Nephron (organoid): ENCODE data around the gene MID1.

Source experiments
- H3K27ac Mint-ChIP-seq, 3 experiments: 2 replicates each; pipeline ENCODE4 v1.8.0; 2020; ENCODE audit warnings: mixed read lengths in 3 of 3, mild to moderate bottlenecking in 2 of 3, moderate library complexity in 1 of 3
- H3K27me3 Mint-ChIP-seq: 2 replicates; pipeline ENCODE4 v1.8.0; 2021; ENCODE audit warnings: low read depth, mild to moderate bottlenecking, moderate library complexity, mixed read lengths
- H3K36me3 Mint-ChIP-seq: 2 replicates; pipeline ENCODE4 v1.8.0; 2020; ENCODE audit warnings: low read depth, mixed read lengths
- H3K4me1 Mint-ChIP-seq: 2 replicates; pipeline ENCODE4 v1.8.0; 2020; ENCODE audit warnings: mixed read lengths
- H3K4me3 Mint-ChIP-seq, 3 experiments: 2 replicates each; pipeline ENCODE4 v1.8.0; 2020; ENCODE audit warnings: mild to moderate bottlenecking in 3 of 3, mixed read lengths in 3 of 3, moderate library complexity in 2 of 3
- H3K9me3 Mint-ChIP-seq: 2 replicates; pipeline ENCODE4 v1.8.0; 2020; ENCODE audit warnings: mixed read lengths
- CTCF ChIP-seq, 3 experiments: fragments of 200-600 bp; sonication (generic); IDR thresholded peaks; one replicate each; pipeline ENCODE4 v1.5.0; 2021; ENCODE audit warnings: antibody characterized with exemption in 3 of 3; ENCODE audit not compliant: unreplicated experiment in 3 of 3

The MID1 gene

DNA sequence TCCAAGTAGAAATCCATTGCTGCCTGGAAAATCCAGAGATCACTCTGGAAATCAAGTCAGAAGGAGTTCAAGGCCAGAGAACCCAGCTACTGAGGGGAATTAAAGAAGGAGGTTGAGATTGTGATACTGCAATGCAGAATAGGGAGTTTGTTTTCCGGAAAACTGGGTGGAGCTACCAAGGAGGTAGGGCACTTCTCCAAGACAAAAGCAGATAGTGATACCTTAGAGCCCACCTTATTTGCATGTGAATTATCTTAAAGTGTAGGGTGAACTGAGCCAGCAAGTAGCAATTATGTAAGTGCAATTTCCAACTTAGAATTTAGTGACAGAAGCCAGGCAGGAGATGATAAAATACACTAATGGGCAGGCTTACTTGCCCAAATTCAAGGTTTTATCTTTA lies 178.9 kb downstream of the MID1 start:
- no peak for TF ChIP-seq CTCF (IDR thresholded peaks at IDR 0.05; ENCODE audit: unreplicated experiment in 3 of 3)
- Mint-ChIP-seq H3K27me3 (no peaks in the 10 kb centered on the region), H3K27ac (no peak overlapping the region), H3K4me3 (no peak overlapping the region), H3K4me1 (no peaks in the 10 kb centered on the region), H3K36me3 (peaks cover 8% of the 10 kb centered on the region), H3K9me3 (peaks cover 8% of the 10 kb centered on the region)

GRCh38 chrX:10433296-10433965 lies 187.0 kb downstream of the MID1 start:
- H3K4me3 Mint-ChIP-seq = no peak overlapping the region
- H3K27ac Mint-ChIP-seq = no peak overlapping the region

GRCh38 chrX:10429908-10430307 lies 190.5 kb downstream of the MID1 start:
- Mint-ChIP-seq H3K4me3 (no peak overlapping the region), H3K27ac (no peak overlapping the region), H3K27me3 (peaks cover 3% of the 10 kb centered on the region), H3K9me3 (peaks cover 30% of the 10 kb centered on the region), H3K36me3 (no peaks in the 10 kb centered on the region), H3K4me1 (no peaks in the 10 kb centered on the region)
- no peak for TF ChIP-seq CTCF (IDR thresholded peaks at IDR 0.05; ENCODE audit: unreplicated experiment in 3 of 3)

More at GRCh38 chrX:10433296-10433965, 187.0 kb downstream of the MID1 start:
- H3K4me1 Mint-ChIP-seq = no peaks in the 10 kb centered on the region
- H3K36me3 Mint-ChIP-seq = no peaks in the 10 kb centered on the region
- peaks cover 20% of the 10 kb centered on the region for H3K9me3 Mint-ChIP-seq
- no peak for TF ChIP-seq CTCF (IDR thresholded peaks at IDR 0.05; ENCODE audit: unreplicated experiment in 3 of 3)
- H3K27me3 Mint-ChIP-seq = peaks cover 3% of the 10 kb centered on the region

DNA sequence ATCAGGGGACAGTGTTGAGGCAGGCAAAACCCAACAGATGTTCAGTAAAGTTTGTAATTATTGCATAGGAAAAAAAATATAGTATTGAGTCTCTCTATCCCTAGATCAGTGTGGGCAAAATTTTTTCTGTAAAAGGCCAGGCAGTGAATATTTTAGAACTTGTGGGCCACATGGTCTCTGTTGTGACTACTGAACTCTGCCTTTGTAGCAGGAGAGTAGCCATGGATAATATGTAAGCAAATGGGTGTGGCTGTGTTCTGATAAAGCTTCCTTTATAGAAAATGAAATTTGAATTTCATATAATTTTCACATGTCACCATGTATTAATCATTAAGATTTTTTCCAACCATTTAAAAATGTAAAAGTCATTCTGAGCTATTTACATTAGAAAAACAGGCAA lies 193.1 kb downstream of the MID1 start:
- H3K27ac Mint-ChIP-seq = no peak overlapping the region
- H3K27me3 Mint-ChIP-seq = no peaks in the 10 kb centered on the region
- H3K4me3 Mint-ChIP-seq = no peak overlapping the region
- H3K9me3 Mint-ChIP-seq = peaks cover 33% of the 10 kb centered on the region
- no peak for TF ChIP-seq CTCF (IDR thresholded peaks at IDR 0.05; ENCODE audit: unreplicated experiment in 3 of 3)
- H3K36me3 Mint-ChIP-seq = no peaks in the 10 kb centered on the region
- H3K4me1 Mint-ChIP-seq = no peaks in the 10 kb centered on the region

- H3K36me3 Mint-ChIP-seq = no peaks in the 10 kb centered on the region
- no peak overlapping the region for H3K27ac Mint-ChIP-seq
- H3K4me3 Mint-ChIP-seq = no peak overlapping the region
- no peak for TF ChIP-seq CTCF (IDR thresholded peaks at IDR 0.05; ENCODE audit: unreplicated experiment in 3 of 3)
- H3K27me3 Mint-ChIP-seq = no peaks in the 10 kb centered on the region
- peaks cover 30% of the 10 kb centered on the region for H3K9me3 Mint-ChIP-seq
- H3K4me1 Mint-ChIP-seq = no peaks in the 10 kb centered on the region
These were observed 196.7 kb downstream of the MID1 start for GRCh38 chrX:10423716-10424115.

DNA sequence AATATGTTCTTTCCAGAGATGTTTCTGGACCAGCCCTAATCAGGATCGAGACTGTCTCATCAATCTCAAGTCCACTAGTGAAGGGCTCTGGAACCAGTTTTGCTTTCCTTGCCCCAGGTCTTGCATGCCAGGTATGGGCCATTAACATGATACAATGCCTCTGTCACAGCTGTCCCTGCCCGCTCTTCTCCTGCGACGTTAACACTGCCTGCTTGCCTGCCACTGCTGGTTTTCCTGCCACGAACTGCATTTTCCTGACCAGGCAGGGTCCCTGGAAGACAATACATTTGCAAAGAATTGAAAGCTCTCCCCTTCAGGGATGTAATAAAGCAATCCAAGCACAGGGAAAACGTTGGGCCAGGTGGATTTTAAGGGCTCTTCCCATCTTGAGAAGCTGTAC lies 200.3 kb downstream of the MID1 start:
- Mint-ChIP-seq H3K36me3 (no peaks in the 10 kb centered on the region), H3K9me3 (peaks cover 17% of the 10 kb centered on the region), H3K27ac (no peak overlapping the region), H3K27me3 (no peaks in the 10 kb centered on the region), H3K4me1 (peaks cover 9% of the 10 kb centered on the region), H3K4me3 (no peak overlapping the region)
- TF ChIP-seq CTCF (IDR thresholded peaks at IDR 0.05; ENCODE audit: unreplicated experiment in 3 of 3) = no peak
